ENCODE data around the gene ACOT6.

- TF ChIP-seq, protein P1, sequence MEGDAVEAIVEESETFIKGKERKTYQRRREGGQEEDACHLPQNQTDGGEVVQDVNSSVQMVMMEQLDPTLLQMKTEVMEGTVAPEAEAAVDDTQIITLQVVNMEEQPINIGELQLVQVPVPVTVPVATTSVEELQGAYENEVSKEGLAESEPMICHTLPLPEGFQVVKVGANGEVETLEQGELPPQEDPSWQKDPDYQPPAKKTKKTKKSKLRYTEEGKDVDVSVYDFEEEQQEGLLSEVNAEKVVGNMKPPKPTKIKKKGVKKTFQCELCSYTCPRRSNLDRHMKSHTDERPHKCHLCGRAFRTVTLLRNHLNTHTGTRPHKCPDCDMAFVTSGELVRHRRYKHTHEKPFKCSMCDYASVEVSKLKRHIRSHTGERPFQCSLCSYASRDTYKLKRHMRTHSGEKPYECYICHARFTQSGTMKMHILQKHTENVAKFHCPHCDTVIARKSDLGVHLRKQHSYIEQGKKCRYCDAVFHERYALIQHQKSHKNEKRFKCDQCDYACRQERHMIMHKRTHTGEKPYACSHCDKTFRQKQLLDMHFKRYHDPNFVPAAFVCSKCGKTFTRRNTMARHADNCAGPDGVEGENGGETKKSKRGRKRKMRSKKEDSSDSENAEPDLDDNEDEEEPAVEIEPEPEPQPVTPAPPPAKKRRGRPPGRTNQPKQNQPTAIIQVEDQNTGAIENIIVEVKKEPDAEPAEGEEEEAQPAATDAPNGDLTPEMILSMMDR (IDR thresholded peaks at IDR 0.05), result no peak
- TF ChIP-seq POLR2A (IDR thresholded peaks at IDR 0.05), result no peak
- TF ChIP-seq POLR2AphosphoS5 (IDR thresholded peaks at IDR 0.05), result no peak
Measured at GRCh38 chr14:73567358-73567757, 45.0 kb upstream of the ACOT6 start.
